ENCODE data around the gene MAGI2. TPM values are rescaled to one million over a fixed set of nuclear protein-coding genes. Genes with fewer than 3 reads are reported as not detected.

Gene MAGI2
- total RNA-seq, 1 donor: 18.8 TPM

DNA sequence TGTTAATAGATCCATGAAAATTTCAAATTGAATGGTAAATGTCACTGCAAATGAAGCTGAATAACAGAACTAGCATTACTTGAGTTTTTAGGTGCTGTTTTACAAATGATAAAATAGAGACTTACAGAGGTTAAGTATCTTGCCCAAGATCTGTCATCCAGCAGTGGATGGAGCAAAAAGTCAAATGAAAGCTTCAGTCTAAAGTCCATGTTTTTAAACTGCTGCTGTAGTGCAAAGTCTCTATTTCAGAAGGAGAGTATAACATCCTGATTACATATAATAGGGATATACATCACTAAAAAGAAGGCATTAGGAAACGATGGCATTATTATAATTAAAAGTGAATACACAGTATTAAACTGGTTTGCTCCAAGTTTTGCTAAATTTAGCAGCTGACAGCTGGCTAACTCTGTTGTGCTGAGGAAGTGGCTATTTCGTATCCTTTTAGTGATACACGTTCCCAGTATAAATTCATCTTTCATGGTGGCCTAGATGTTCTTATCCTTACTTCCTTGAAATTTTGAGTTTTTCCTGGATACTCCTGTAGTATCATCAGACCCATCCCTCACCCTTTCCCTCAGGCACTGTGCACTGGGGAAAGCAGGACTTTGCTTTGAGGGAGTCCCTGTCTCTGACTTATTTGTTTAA, 603.2 kb downstream of the MAGI2 start:
- Histone ChIP-seq H3K4me2 (ENCODE audit: insufficient read depth, low read length) (no peak overlapping the region), H3K4me3 (ENCODE audit: insufficient read depth, low read length) (no peak overlapping the region), H3K4me1 (ENCODE audit: insufficient read depth, low read length) (no peaks in the 10 kb centered on the region), H3K9me3 (ENCODE audit: low read depth, low read length) (no peaks in the 10 kb centered on the region), H3K27ac (ENCODE audit: low read depth, low read length) (no peak overlapping the region), H3K36me3 (ENCODE audit: insufficient read depth, low read length) (no peaks in the 10 kb centered on the region), H4K20me1 (ENCODE audit: insufficient read depth, low read length) (no peaks in the 10 kb centered on the region), H2AFZ (ENCODE audit: low read length) (peak overlapping the region; percentile 17), H3K79me2 (ENCODE audit: insufficient read depth, low read length) (no peaks in the 10 kb centered on the region), H3K27me3 (ENCODE audit: insufficient read depth, low read length) (no peaks in the 10 kb centered on the region)
- DNase-seq (ENCODE audit: insufficient read length, low spot score, missing footprints): no peak
- TF ChIP-seq, protein P1, sequence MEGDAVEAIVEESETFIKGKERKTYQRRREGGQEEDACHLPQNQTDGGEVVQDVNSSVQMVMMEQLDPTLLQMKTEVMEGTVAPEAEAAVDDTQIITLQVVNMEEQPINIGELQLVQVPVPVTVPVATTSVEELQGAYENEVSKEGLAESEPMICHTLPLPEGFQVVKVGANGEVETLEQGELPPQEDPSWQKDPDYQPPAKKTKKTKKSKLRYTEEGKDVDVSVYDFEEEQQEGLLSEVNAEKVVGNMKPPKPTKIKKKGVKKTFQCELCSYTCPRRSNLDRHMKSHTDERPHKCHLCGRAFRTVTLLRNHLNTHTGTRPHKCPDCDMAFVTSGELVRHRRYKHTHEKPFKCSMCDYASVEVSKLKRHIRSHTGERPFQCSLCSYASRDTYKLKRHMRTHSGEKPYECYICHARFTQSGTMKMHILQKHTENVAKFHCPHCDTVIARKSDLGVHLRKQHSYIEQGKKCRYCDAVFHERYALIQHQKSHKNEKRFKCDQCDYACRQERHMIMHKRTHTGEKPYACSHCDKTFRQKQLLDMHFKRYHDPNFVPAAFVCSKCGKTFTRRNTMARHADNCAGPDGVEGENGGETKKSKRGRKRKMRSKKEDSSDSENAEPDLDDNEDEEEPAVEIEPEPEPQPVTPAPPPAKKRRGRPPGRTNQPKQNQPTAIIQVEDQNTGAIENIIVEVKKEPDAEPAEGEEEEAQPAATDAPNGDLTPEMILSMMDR (IDR thresholded peaks at IDR 0.05; ENCODE audit: extremely low read depth, low read depth, low read length): no peak

DNA sequence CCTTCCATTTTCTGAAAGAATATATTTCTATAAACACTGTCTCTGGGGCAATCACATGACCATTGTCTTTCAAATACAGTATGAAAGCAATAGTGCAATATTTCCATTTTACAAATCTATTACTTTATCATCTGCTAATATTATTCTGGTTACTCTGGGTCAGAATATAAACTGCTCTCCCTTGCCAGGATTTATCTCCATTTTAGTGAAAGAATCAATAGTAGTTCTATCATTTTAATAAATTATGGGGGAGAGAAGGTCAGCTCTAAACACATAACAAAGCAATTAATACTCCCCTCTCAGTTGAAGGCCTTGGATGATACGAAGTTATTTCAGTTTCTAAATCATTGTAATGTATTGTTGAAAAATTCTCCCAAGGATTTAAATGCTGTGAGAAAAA, 608.3 kb downstream of the MAGI2 start:
- DNase-seq (ENCODE audit: insufficient read length, low spot score, missing footprints): no peak
- Histone ChIP-seq H3K27me3 (ENCODE audit: insufficient read depth, low read length) (no peaks in the 10 kb centered on the region), H3K27ac (ENCODE audit: low read depth, low read length) (no peak overlapping the region), H2AFZ (ENCODE audit: low read length) (no peak overlapping the region), H3K4me2 (ENCODE audit: insufficient read depth, low read length) (no peak overlapping the region), H3K9me3 (ENCODE audit: low read depth, low read length) (no peaks in the 10 kb centered on the region), H3K4me1 (ENCODE audit: insufficient read depth, low read length) (no peaks in the 10 kb centered on the region), H3K36me3 (ENCODE audit: insufficient read depth, low read length) (no peaks in the 10 kb centered on the region), H3K79me2 (ENCODE audit: insufficient read depth, low read length) (no peaks in the 10 kb centered on the region), H3K4me3 (ENCODE audit: insufficient read depth, low read length) (no peak overlapping the region), H4K20me1 (ENCODE audit: insufficient read depth, low read length) (no peaks in the 10 kb centered on the region)
- TF ChIP-seq, protein P1 (IDR thresholded peaks at IDR 0.05; ENCODE audit: extremely low read depth, low read depth, low read length): no peak

DNA sequence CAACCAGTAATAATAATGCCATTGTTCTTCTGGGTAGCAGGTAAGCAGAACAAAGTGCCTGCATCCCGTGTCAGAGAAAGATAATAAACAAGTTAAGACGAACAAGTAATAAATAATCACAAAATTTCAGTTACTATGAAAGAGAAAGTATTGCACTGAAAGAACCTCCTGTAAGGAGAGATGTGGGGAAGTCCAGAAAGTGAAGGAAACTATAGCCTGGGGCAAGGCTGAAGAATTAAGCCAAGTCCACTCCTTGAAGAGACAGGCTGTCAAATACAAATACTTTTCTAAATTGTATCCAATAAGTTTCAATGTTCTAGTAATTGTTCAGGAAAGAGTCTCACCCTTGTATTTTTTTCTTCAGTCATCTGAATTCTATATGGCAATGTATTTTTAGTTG, 611.4 kb downstream of the MAGI2 start:
- Histone ChIP-seq H3K4me1 (ENCODE audit: insufficient read depth, low read length) (no peaks in the 10 kb centered on the region), H3K79me2 (ENCODE audit: insufficient read depth, low read length) (no peaks in the 10 kb centered on the region), H3K27me3 (ENCODE audit: insufficient read depth, low read length) (no peaks in the 10 kb centered on the region), H3K4me3 (ENCODE audit: insufficient read depth, low read length) (no peak overlapping the region), H3K36me3 (ENCODE audit: insufficient read depth, low read length) (no peaks in the 10 kb centered on the region), H3K9me3 (ENCODE audit: low read depth, low read length) (no peaks in the 10 kb centered on the region), H3K4me2 (ENCODE audit: insufficient read depth, low read length) (no peak overlapping the region), H2AFZ (ENCODE audit: low read length) (no peak overlapping the region), H4K20me1 (ENCODE audit: insufficient read depth, low read length) (no peaks in the 10 kb centered on the region), H3K27ac (ENCODE audit: low read depth, low read length) (no peak overlapping the region)
- no peak for DNase-seq (ENCODE audit: insufficient read length, low spot score, missing footprints)
- TF ChIP-seq, protein P1 (IDR thresholded peaks at IDR 0.05; ENCODE audit: extremely low read depth, low read depth, low read length): no peak

DNA sequence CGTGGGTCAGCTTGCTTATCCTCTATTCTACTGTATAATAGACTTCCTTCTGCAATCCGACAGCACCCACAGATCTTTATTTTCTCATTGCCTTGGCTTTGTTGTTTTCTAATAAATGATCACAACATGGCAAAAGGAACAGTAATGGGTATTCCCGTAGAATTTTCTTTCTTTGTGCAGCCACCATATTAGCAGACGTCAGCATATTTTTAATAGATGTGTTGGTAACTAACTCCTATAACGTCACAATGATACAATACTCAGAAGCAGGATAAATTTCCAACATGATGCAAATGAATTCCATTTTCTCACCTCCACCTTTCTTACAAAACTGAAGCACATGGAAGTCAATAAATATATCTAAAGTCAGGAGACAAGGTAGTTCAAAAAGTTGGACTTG, 617.6 kb downstream of the MAGI2 start:
- no peak overlapping the region for H3K27ac ChIP-seq (ENCODE audit: low read depth, low read length)
- H3K4me3 ChIP-seq (ENCODE audit: insufficient read depth, low read length): no peak overlapping the region
- no peaks in the 10 kb centered on the region for H3K9me3 ChIP-seq (ENCODE audit: low read depth, low read length)
- no peak overlapping the region for H3K4me2 ChIP-seq (ENCODE audit: insufficient read depth, low read length)
- TF ChIP-seq, protein P1 (IDR thresholded peaks at IDR 0.05; ENCODE audit: extremely low read depth, low read depth, low read length): no peak
- H3K79me2 ChIP-seq (ENCODE audit: insufficient read depth, low read length): no peaks in the 10 kb centered on the region
- no peaks in the 10 kb centered on the region for H3K27me3 ChIP-seq (ENCODE audit: insufficient read depth, low read length)
- H3K4me1 ChIP-seq (ENCODE audit: insufficient read depth, low read length): no peaks in the 10 kb centered on the region
- no peaks in the 10 kb centered on the region for H3K36me3 ChIP-seq (ENCODE audit: insufficient read depth, low read length)
- H2AFZ ChIP-seq (ENCODE audit: low read length): no peak overlapping the region
- no peak for DNase-seq (ENCODE audit: insufficient read length, low spot score, missing footprints)
- H4K20me1 ChIP-seq (ENCODE audit: insufficient read depth, low read length): no peaks in the 10 kb centered on the region

All from osteoblast (primary cell).